ENCODE data around the gene ZFX.

GRCh38 chrX:24175276-24175675, 25.7 kb downstream of the ZFX start:
- no peak for TF ChIP-seq CTCF (conservative IDR thresholded peaks at IDR 0.05 in 1 of 2, IDR thresholded peaks at IDR 0.05 in 1 of 2; ENCODE audit: low read depth in 1 of 2, low read length in 2 of 2)
- no peak for TF ChIP-seq EZH2 (IDR thresholded peaks at IDR 0.05; ENCODE audit: low read length, missing control alignments)
